NCI-H82 treated with DMSO at 0.1 percent for 48 hours (cell line): ENCODE data around the gene HOATZ.

Experiments used
- DNase-seq: peaks from one replicate; lab custom pipeline; 2025; ENCODE audit not compliant: unreplicated experiment; lab: John Stamatoyannopoulos, UW

The HOATZ gene

GRCh38 chr11:111548525-111548924 is 33.9 kb downstream of the HOATZ start:
- DNase-seq = no peak

- no peak for DNase-seq
These were observed 34.8 kb downstream of the HOATZ start for GRCh38 chr11:111549196-111549868.

DNA sequence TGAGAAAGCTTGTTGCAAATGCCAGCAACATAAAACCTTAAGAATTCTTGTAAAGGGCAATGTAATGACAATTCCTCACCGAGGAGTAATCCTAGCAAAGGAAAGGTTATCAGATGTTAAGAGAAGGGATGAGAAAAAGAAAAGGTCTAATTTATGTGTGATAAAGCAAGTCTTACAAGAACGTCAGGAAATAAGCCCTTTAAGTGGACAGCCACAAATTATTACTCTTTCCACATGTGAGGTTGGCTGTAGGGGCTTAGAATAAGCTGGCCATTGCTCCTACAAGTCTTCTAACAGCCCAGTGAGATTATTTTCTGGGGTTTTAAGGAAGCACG is 35.3 kb downstream of the HOATZ start:
- DNase-seq = no peak

- DNase-seq = no peak
These were observed 35.7 kb downstream of the HOATZ start for GRCh38 chr11:111550258-111550657.

- no peak for DNase-seq
These were observed 40.0 kb downstream of the HOATZ start for GRCh38 chr11:111554532-111554931.

GRCh38 chr11:111555255-111555654 is 40.7 kb downstream of the HOATZ start:
- no peak for DNase-seq

GRCh38 chr11:111557425-111558111 is 43.0 kb downstream of the HOATZ start:
- DNase-seq = no peak

DNA sequence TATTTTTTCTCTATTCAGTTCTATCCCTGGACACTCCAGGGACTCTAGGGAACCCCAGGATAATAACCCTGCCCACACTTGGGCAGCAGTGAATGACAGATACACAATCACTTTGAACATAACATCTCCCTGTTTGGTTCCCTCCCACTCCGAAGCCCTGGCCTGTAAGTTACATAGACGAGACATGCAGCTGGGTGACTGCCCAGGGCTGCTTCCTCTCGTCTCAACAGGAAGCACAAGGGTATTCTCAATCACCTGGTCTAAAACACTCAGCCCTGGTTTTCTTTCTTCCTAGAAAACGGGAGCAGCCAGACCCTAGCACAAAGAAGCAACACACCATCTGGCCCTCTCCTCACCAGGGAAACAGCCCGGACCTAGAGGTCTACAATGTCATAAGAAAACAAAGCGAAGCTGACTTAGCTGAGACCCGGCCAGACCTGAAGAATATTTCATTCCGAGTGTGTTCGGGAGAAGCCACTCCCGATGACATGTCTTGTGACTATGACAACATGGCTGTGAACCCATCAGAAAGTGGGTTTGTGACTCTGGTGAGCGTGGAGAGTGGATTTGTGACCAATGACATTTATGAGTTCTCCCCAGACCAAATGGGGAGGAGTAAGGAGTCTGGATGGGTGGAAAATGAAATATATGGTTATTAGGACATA is 45.4 kb downstream of the HOATZ start:
- no peak for DNase-seq

GRCh38 chr11:111560800-111561199 is 46.2 kb downstream of the HOATZ start:
- DNase-seq = no peak

DNA sequence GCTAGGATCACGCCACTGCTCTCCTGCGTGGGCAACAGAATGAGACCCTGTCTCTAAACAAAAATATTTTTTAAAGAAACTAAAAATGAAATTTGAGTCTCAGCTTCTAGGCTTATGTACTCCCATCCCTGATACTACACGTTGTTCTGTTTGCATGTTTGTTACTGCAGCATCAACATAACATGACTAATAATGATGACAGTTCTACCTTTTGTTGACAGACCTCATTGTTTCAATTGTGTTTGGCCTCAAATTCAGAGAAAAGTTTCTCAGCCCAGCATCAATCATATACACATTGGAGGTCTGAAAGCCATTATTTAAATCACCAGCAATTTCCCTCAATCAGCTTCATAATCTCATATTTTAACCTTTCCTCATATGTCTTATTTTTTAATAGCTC is 46.7 kb downstream of the HOATZ start:
- DNase-seq = no peak

DNA sequence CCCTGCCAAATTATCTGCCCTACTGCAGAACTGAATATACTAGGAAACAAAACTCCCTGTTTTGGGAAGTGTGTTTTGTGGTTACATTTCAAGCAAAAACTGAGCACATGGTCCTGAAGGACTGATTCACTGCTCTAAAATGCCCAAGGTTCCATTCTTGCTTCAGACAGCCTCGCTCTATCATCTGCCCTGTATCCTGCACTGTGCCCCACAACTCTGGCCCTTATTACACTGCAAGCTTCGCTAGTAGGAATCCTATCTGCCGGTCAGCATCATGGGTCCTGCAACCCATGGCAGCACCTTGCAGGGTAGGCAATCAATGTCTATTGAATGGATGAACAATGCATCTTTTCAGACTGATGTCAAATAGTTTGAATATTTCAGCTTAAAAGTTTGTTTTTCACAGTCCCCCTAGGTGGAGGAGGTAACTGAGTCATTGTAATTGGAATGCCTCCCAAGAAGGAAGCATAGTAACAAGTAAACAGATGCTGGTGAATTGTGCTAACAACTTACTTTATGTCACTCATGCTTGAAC is 47.3 kb downstream of the HOATZ start:
- DNase-seq = no peak

GRCh38 chr11:111562692-111563389 is 48.3 kb downstream of the HOATZ start:
- no peak for DNase-seq

DNA sequence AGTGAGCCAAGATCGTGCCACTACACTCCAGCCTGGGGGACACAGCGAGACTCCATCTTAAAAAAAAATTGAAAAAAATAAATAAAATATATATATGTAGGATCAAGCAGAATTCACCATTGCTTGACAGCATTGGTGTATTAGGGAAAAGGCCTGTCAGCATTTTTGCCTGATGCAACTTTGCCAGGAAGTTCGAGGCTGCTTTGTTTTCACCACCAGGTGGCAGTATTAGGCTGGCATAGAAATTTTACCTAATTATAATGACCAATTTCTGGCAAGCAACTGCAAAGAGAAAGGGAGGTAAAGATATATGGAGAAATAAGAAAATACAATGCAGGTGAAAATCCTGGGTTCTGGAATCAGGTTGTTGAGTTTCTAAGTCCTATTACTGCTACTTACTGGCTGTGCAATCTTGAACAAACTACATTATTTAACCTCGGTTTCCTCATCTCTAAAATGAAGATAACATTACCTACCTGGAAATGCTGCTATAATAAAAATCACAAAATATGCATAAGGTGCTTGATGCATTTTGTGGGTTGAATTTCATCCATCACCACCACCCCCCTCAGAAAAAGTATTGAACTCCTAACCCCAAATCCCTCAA is 50.6 kb downstream of the HOATZ start:
- DNase-seq = peak; percentile 14

DNA sequence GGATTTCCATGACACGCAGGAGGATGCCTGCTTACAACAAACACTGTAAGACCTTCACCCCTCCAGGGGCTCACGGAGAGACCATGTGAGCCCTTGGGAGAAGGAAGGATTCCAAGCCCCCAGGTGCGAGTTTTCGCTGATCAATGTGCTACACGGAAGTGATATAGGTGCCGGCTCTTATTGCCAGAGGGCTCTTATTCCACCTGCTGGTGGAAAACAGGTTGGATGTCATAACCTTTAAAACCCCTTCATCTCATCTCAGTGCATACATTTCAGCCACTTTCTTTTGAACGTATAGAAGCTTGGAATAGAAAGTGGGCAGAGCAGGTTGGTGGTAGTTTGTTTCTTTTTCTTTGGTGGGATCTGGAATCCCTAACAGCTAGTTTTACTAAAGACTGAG is 51.7 kb downstream of the HOATZ start:
- DNase-seq = no peak

GRCh38 chr11:111569476-111569875 is 54.9 kb downstream of the HOATZ start:
- DNase-seq = no peak

DNA sequence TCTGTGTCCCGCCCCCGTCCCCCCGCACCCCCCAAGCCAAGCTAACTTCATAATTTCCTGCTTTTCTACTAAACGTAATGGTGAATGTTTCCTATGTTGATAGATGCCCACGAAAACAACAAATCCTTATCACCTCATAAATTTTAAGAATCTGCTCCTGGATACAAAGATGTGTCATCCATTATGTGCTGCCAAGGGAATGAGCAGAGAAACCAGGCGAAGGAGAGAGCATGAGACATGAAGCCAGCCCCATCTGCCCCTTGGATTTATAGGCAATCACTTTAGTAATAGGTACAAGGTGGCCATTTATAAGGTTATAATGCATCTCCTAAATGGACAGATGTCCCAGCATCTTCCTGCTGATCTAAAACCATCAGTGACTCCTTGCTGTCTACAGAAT is 56.2 kb downstream of the HOATZ start:
- DNase-seq = no peak

DNA sequence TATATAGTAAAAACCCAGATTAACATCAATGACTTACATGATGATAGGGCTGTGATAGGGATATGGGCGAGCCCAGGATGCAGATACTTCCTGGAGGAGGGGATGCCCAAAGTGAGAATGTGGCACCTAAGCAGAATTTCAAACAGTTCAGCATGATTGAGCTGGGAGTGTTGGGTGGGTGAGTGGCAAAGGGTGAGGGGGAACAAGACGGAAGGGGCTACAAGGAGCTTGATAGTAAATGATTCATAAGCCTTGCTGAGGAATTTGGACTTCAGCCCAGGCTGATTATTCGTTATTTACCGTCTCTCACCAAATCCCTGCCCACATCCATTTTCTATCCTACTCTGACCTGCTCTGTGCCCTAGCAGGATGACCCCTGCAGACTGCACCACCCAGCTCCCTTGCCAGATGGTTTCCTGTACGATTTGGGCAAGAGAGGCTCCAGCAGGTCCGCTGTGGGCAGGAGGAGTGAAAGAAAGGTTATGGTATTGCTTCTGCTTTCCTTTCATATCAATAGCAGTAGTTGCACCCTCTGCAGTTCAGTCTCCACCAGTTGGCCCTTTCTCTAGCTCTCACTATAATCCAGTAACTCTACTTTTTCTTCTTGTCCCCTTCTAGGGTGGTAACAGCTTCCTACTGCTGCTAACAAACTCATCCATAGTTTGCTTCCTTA is 57.4 kb downstream of the HOATZ start:
- no peak for DNase-seq

DNA sequence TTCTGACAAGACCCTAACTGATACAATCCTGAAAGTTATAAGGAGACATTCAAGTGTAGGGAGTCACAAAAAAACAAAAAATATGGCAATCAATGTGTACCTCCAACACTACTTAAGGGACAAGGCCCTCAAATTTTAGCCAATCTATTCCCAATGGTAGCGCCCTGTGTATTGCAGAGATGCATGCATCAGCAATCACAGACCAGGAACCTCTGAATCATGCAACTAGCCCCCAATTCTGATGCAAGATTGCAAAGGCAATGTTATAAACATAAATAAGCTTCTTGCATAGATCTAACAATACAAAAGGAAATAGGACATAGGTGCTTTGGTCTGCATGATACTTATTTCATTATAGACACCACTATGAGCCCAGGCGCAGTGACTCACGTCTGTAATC is 58.0 kb downstream of the HOATZ start:
- DNase-seq = no peak

- DNase-seq = no peak
These were observed 59.3 kb downstream of the HOATZ start for GRCh38 chr11:111573821-111574249.

DNA sequence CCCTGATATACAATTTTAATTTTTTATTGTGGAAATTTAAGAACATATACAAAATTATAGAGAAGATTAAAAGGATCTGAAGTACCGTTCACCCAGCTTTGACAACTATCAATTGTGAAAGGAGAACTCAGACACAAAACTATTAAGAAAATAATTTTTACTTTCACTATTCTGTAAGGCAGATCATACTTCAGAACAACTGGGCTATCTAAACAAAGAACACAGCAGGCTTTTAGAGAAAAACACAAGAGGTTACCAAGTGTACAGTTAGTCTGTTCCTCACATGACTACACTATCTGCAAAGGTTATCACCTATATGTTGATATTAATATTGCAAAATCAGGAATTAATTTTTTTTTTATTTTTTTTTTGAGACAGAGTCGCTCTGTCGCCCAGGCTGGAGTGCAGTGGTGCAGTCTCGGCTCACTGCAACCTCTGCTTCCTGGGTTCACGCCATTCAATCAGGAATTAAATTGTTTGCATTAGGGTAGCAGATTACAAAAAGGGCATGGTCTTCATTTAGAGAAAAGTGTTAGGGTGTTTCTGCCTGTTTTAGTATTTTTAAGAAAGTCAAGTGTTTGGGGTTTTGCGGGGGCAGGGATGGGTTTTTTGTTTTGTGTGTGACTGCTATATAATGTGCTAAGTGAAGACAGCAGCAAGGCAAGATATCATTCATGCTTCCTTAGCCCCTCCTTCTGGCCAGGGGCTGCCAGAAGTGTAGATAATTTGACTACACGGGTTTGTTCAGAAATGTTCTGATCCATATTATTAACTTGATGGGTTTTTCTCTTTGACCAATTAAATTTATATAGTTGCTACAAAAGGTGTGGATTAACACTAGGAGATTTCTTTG is 60.0 kb downstream of the HOATZ start:
- no peak for DNase-seq
